Stimulated activated CD4-positive, alpha-beta T cell treated with anti-CD3 and anti-CD28 coated beads, Interleukin-1b, Interleukin-23, amount 100 ng/mL, for 48 hours (primary cell): ENCODE measurements around the gene OR2T27.
"Not testable (repeated sequence)": the region's sequence is repeated elsewhere in the genome, so short reads cannot be mapped to it uniquely, and the experiment has no call there.

Experiments
- DNase-seq: peaks from one replicate; pipeline ENCODE4 v3.0.0-alpha.2; 2020

Gene OR2T27, protein sequence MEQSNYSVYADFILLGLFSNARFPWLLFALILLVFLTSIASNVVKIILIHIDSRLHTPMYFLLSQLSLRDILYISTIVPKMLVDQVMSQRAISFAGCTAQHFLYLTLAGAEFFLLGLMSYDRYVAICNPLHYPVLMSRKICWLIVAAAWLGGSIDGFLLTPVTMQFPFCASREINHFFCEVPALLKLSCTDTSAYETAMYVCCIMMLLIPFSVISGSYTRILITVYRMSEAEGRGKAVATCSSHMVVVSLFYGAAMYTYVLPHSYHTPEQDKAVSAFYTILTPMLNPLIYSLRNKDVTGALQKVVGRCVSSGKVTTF

DNA sequence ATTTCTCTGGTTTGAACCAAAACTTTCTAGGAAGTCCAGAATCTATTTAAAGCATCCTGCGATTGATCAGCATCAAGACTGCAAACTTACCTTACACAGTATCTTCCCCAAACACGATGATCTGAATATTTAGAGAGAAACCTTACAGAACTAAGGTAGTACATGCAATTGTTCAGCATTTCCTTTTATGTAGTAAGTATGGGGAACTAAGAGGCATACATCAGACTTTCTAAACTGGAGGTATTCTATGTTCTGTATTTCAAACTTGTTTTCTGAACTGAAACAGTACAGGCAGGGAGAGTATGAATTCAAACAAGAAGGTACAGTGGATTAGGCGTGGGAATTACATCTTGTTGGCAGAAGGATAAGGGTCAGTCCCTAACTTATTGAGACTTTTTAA is at the start of gene OR2T27:
OR2T27 (minus strand) TSS at position 175 of the 400 bp plus-strand sequence. CDS start 4,644 bp downstream, outside the sequence.
- not testable (repeated sequence) for DNase-seq

DNA sequence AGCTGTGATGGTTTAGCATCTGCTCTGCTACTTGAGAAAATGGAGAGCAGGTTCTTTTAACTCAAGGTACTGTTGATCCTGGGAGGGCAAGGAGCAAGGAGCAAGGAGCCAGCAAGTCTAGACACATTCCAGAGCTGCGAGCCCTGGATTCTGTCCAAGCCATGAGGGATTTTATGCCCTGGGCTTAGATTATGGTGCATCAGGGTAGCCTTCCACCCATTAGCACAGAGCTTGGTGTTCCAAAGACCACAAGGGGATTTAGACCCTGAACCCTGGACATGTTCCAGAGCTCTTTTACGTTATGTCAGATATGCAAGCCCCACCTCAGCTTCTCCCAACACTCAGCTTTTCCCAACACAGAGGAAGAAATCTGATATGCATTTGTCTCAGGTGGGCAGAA is 49.3 kb upstream of the OR2T27 start:
- DNase-seq = no peak

DNA sequence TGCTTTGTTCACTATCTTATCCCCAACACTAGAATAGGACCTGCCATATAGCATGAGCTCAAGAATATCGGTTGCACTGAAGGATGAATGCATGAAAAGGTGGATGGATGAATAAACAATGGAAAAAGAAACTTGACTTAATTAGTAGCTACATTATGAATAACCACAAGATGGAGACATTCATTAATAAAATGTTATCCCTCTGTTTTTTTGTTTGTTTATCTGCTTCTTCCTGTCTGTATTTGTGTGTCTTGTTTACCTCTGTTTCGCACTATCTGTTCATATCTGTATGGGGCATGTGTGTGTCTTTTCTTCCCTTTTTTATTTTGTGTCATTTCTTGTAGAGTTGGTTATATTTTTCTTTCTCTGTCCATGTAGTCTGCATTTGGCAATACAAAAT is 48.3 kb upstream of the OR2T27 start:
- DNase-seq = no peak

DNA sequence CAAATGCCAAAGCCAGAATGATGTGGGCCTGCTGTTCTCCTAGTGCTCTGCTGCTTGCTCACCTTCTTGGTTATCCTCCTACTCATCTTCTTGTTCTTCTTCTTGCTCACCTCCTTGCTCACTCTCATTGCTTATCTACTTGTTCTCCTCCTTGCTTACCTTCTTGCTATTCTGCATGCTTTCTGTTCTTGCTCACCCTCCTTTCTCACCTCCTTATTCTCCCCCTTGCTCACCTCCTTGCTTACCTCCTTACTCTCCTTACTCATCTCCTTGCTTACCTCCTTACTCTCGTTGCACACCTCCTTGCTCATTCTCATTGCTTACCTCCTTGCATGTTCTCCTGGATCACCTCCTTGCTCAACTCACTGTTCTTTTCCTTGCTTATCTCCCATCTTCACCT is 47.4 kb upstream of the OR2T27 start, which contains the start of gene OR14I1:
OR14I1 (minus strand) TSS at position 53 of the 400 bp plus-strand sequence.
- no peak for DNase-seq

DNA sequence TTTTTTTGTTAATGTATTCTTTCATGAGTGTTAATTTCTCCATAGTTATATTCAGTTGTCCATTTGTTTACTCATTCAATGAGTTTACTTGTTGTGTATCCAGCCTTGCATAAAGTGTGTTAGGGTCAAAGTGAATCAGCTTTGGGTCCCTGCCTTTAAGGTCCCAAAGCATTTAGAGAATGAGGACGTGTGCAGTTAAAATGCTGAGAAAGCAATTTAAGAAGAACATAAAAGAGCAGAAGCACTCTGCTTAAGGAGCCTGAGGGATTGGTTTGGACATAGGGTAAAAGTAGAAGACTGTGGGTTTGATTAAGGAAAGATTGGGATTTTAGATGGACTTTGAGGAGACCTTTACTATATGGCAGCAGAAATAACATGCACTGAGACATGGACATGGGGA is 43.8 kb upstream of the OR2T27 start:
- DNase-seq = no peak

DNA sequence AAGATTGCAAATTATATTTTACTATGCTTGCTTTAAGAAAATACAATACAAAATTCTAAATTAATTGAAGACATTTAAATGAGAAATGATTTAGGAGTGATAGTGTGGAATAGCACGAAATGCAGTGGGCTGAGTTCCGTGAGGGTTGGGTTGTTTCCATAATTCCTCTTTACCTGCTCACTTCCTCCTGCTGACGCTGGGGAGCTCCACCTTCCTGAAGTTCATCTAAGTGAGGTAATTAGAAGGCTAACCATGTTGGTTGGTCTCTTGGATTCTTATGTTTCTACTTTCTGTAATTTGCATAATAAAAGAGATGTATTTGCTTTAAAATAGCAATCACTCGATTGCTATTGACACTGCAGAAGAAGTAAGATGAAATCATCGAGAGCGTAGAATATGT is 42.6 kb upstream of the OR2T27 start:
- DNase-seq = no peak

DNA sequence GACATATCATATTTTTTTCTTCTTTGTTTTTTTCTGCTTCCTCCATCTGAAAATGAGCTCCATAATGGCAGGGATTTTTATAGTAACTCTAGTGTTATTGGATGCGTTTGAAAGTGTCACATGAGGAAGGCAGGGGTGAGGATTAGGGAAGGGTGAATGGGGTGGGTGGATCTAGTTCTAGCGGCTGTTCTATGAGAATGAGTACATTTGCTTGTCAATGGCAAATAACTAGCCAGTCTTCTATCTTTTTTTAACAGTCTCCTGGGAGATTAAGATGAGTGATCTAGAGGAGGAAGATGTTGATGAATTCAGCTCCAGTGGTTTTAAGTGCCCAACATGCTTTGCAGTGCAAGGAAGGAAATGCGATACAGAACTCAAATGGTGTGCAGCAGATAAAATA is 41.4 kb upstream of the OR2T27 start:
- no peak for DNase-seq

DNA sequence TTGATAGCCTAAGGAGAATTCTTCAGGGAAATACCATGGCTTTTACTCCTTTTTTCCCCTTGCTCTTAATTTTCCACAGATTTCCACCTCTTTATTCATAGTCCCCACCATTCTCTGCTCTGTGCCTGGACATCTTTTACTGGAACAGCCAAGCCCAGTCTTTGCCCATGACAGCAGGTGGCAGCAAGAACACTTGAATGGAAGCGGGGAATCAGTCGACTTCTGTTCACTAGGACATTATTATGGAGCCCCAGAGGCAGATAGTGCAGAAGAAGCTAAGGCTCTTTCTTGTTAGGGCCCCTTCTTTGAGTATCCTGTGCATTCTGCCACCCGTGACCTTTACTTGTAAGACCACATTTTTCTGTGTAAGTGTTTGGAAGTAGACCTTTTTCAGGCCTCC is 40.9 kb upstream of the OR2T27 start:
- no peak for DNase-seq

DNA sequence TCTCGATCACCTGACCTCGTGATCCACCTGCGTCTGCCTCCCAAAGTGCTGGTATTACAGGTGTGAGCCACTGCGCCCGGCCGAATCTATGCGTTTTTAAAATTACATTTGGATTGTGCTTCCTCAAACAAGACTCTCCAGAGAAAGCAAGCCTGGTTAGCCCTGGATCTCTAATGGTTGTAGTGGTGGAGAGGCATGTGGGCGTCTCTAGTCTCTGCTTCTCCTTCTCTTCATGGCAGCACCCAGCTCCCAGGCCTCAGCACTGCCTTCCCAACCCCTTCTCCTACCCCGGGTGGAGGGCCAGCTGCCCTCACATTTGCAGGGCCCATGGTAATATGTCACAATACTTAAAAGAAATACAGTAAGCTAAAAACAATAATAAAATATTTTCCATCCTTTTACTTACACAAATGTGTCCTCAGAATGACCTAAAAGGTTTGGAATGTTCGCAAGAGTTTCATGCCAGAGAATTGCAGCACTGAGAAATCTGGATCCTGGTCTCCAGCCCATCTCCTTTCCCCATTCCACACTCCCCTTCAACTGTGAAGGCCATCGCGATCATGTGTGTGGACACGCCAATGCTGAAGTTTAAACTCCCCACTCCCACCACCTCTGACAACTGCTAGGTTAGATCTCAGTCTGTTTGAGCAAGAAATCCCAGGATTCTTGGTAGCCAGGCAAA is 40.3 kb upstream of the OR2T27 start:
- no peak for DNase-seq

DNA sequence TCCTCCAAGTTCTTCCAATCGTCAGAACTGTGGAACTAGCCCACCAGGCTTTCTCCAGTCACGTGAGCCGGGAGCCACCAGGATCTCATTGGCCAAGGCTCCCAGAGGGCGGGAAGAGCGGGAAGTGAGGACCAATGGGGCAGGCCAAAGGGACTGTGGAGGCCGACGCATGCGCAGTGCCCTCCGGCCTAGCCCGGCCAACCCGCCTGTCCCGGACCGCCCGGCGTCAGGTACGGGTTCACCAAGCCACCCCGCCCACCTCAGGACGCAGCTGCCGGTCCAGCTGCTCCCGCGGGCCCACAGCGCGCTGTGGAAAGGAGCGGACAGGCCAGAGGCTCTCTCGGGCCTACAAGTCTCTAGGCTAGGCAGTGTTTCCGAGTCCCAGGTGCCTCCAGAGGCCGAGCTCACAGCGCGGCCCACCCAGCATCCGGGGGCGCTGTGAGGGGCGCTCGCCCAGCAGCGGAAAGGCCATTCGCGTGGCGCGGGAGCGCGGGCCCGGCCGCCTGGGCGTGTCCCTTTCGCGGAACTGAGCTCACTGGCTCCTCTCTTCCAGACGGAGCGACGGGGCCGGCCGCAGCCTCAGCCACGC is 36.3 kb upstream of the OR2T27 start:
- no peak for DNase-seq

DNA sequence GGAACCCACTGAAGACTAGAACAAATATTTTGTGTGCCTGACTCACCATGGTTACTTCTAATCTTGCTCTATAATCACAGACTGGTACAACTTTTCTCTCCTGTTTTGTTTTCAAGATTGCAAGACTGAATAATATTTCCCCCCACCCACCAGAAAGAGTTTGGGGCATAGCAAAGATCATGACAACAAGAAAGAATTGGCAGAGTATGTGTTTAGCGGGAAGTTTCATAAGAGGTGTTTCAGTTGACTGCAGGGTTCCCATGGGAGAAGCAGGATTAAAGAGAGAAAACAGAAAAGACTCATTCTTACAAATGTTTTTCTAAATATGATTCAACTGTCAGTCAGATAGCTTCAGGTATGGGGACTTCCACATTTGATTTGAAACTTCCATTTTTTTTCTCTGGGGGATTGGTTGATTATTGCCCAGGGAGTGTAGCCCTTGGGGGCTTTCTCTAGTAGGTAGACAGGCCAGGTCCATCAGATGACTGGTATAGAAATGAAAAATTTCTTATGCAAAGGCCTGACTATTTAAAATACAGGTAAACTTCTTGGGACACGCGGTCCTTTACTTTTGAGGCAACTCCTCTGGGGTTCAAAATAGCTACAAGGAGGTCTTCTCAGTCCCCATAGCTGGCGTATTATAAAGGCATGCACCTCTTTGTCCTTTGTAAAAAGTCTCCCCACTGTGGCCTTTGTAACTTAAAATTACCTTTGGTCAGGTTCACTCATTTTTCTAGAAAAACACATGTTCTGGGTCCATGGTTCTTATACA is 33.4 kb upstream of the OR2T27 start:
- no peak for DNase-seq

DNA sequence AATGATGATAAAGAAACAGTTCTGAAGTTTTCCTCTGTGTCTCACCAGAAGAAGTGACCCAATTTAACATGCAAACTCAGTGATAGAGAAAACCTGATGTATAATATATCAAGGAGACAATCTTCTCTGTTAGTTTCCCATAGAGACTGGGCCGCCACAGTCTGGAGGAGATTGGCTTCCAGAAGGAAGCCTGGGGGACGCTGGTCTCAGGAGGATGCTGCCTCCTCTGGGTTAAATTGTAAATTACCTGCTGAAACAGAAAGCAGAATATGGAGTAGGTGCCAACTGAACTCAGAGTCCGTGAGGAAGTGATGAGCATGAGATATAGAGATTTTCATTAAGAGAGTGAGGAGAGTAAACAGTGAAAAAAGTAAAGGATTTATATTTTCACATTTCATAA is 31.5 kb upstream of the OR2T27 start:
- no peak for DNase-seq

DNA sequence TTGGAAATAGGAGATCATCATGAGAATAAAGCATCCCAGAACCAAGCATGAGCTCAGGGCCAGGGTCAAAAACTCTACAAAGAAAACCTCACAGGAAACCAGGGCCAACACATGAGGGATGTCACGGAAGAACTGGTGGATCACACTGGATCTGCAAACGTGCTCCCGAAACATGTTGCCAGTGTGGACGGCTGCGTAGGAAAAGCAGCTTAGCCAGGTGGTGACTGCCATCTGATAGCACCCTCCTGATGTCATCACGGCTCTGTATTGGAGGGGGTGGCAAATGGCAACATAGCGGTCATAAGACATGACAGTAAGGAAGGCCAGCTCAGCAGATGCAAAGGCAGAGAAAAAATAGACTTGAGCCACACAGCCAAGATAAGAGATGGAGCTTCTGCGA is 26.3 kb upstream of the OR2T27 start:
- DNase-seq = no peak

DNA sequence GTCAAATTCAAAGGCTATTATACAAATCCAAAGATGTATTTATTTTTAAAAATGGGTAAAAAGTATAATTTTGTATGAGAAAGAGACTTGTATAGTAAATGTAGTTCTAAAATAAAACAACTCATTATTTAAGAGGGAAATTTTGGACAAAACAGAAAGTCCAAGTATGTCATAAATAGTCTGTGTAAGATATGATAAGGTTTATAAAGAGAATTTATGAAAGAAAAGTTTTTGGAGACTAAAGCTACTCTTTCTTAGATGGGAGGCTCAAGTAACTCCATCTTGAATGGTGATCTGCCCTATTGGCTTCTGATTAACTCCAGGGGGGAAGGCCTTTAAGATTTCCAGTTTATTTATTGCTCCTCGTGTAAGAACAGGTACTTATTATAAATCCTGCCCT is 14.7 kb upstream of the OR2T27 start:
- no peak for DNase-seq

DNA sequence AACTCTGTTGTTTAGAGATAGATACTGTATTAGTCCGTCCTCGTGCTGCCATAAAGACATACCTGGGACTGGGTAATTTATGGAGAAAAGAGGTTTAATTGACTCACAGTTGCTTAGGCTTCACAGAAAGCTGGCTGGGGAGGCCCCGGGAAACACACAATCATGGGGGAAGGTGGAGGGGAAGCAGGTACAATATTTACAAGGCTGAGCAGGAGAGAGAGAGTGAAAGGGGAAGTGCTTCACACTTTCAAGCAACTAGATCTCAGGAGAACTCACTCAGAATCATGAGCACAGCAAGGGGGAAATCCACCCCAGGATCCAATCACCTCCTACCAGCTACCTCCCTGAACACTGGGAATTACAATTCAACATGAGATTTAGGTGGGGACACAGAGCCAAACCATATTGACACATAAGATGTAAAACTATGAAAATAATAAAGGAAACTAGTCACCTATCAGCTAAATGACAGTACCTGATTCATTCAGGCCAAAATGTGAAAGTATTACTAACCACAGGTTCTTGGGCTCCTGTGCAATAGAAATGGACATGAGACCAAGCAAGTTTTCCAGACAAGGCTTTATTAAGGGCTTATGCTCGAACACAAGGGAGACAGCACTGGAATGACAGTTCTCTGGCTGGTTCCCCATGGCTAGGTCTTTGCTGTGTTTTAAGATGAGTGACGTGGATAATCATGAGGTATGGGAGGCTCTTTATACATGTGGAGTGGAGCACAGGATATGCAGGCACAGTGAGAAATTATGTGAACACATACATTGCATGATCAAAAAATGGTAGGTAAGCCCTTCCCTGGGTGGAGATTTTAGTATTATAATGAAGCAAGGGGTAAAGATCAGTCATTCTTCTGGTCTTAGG is 8.4 kb upstream of the OR2T27 start:
- not testable (repeated sequence) for DNase-seq

DNA sequence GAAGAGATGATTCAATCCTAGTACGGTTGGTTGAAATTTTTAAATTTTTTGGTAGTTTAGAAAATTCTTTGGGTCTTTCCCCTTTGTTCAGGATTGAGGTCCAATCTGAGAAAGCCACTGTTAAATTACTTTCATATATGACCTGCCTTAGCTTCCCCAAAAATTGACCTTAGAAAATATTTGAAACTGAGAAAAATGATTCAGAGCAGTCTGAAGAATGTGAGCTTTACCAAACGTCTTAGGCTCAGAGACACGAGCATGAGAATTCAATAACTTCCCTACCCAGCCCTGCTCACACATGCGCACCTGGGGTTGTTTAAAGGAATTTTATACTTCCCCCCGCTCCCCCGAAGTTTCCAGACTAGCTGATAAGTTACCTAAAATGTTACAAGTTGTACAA is 1.5 kb upstream of the OR2T27 start:
- not testable (repeated sequence) for DNase-seq

DNA sequence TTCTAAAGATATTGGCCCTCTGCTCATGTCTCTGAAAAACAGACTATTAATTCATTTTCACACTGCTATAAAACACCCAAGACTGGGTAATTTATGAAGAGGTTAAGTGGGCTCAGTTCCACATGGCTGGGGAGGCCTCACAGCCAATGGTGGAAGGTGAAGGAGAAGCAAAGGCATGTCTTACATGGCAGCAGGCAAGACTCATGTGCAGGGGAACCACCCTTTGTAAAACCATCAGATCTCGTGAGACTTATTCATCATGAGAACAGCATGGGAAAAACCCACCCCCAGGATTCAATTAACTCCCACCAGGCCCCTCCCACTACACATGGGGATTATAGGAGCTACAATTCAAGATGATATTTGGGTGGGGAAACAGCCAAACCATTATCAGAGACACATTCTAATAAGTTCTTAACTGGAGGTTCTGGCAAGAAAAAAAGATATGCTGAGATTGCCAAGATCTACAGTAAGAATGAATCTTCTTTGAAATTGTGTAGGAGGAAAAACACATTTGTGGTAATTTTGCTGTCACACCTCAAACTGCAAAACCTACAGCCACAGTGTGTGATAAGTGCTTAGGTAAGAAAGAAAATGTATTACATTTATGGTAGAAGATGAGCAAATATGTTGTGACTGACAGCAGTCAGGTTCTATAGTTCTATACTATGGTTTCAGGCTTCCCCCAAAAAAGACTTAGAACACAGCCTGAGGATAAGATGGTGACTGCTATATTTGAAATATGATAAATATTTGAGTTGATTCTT is 6.4 kb downstream of the OR2T27 start:
- DNase-seq = not testable (repeated sequence)

DNA sequence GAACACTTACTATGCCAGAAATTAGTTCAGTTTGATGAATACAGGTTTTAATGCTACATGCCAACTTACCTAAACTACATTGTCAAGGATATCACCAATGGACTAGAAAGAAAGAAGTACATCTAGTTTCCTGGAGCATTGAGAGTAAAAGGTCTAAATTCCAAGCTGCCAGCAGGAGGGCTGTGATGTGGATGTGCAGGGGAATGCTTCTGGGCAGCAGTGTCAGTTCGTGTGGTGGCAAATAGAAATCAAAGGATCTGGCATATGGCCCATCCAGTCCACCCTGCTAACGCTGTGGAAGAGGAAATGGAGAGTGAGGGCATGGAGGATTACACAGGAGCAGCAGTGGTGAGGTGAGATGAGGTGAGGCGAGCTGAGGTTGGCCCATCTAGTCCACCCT is 10.2 kb downstream of the OR2T27 start, which contains the start of gene OR2T35:
OR2T35 (minus strand) TSS at position 101 of the 400 bp plus-strand sequence. CDS start 6,020 bp downstream, outside the sequence.
- DNase-seq = not testable (repeated sequence)

DNA sequence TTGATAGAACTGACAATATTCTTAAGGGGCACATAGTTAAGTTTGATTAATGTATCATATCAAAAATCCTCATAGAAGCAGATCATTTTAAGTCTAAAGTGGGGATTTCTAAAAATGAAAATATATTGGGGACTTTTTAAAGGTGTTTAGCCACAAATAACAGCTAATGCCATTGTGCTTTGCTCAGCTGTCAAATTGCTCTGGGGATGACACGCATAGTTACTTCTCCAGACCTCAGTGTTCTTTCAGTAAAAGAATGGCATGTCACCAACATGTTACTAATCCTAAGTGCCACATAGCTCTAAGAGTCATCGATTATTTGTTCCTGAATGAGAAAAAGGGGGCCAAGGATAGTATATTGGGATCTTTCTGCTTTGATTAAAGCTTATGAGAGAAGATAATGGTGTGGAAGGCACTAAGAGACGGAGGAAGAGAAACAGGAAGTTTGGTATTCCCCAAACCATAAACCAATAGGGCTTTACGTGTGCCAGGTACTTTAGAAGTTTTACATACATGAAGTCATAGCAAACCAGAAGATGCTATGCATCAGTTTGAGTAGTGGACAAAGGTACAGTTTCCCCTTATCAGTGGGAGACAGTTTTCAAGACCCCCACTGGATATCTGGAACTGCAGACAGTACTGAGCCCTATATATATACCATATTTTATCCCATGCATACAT is 12.2 kb downstream of the OR2T27 start:
- not testable (repeated sequence) for DNase-seq

DNA sequence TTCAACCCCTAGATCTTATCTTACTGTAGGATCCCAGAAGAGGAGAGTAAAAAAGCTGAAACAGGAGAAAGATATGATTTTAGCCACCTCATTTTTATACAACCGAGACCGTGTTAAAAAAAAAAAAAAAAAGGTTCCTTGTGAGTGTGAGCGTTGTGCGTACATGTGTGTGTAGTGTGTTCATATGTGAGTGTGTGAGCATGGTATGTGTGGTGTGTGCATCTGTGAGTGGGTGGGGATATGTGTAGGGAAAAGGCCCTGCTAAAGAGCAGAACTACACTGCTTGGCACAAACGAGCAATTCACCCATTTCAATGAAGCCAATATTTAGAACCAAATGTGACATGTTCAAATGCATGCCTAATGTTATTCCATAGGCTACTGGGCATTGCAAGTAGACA is 13.7 kb downstream of the OR2T27 start:
- DNase-seq = not testable (repeated sequence)

DNA sequence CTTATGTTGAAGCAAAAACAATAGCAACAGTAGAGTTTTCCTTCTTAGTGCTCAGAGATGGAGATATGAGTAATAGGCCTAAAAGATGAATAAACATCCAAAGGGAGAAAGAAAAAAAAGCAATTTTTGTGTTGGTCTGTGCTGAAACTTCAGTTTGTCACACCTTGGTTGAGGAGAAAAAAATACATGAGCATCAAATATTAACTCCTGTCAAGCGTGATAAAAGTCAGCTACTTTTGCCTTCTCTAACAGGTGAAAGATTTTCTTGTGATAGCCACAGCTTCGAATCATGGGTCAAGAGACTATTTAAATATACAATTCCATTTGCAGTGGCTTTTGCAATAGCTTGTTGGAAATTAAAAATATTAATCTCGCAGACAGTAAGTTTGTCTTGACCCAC is 14.4 kb downstream of the OR2T27 start:
- not testable (repeated sequence) for DNase-seq
